HCT116 (cell line): ENCODE measurements around the gene TPT1. TPM values are rescaled to one million over a fixed set of nuclear protein-coding genes. Genes with fewer than 3 reads are reported as not detected.

Experiments
- ATAC-seq: fragments of 200-7000 bp; cut with Tn5 transposase; 2 replicates; pipeline ENCODE4 v1.9.1; 2020; ENCODE audit warnings: mild to moderate bottlenecking, moderate library complexity
- BruUV-seq: library from RNA; stranded (reverse); fragments of 400-500 nt; replicated peaks from 2 replicates; lab custom pipeline; 2021; lab: Mats Ljungman, UMichigan
- CTCF ChIA-PET: fragments of 300-600 bp; sonication (Branson Sonifier 250); formaldehyde crosslinking; loops from one replicate; lab custom pipeline; 2021; ENCODE audit warnings: antibody characterized with exemption; lab: Charles Lee
- POLR2A ChIA-PET: fragments of 300-600, 350-600 bp; sonication (Branson Sonifier 250); formaldehyde crosslinking; loops from one replicate; lab custom pipeline; 2021; ENCODE audit warnings: antibody characterized with exemption; lab: Charles Lee
- RAD21 ChIA-PET, 2 experiments: fragments of 300-600 bp; sonication (Branson Sonifier 250); formaldehyde crosslinking; loops; one replicate each; lab custom pipeline; 2023; ENCODE audit warnings: low total read pairs in 2 of 2; ENCODE audit not compliant: uncharacterized antibody in 2 of 2, unreplicated experiment in 2 of 2, low non-redundant PET in 1 of 2; lab: Charles Lee
- DNase-seq: peaks from one replicate; pipeline ENCODE4 v3.0.0-alpha.2; 2010; ENCODE audit warnings: low read depth, low spot score
- H2AFZ ChIP-seq: fragments of 200-600 bp; shearing (Covaris generic), sonication (generic); 2 replicates; pipeline ENCODE4 v1.6.1; 2017; ENCODE audit warnings: low read depth, mixed run types, mixed read lengths, antibody characterized with exemption, low read length; ENCODE audit not compliant: poor library complexity, severe bottlenecking
- H3K27ac ChIP-seq: 2 replicates; pipeline ENCODE4 v1.5.1; 2012; ENCODE audit warnings: low read depth, low read length
- H3K27me3 ChIP-seq: fragments of 200-600 bp; sonication (generic); 2 replicates; pipeline ENCODE4 v1.6.1; 2016; ENCODE audit warnings: mixed run types, low read length, mixed read lengths; ENCODE audit not compliant: insufficient read depth
- H3K36me3 ChIP-seq, 2 experiments: fragments of 200-500 bp in 1 of 2; fragments of 200-600 bp in 1 of 2; sonication (Bioruptor generic) in 1 of 2; sonication (generic) in 1 of 2; 2 replicates each; pipeline versions ENCODE4 v1.5.1 to v1.6.1; 2014 to 2016; ENCODE audit warnings: low read length in 2 of 2, inconsistent platforms in 1 of 2, mixed read lengths in 1 of 2, mixed run types in 1 of 2; ENCODE audit not compliant: insufficient read depth in 2 of 2, control insufficient read depth in 1 of 2
- H3K4me1 ChIP-seq, 2 experiments: fragments of 200-600 bp in 1 of 2; sonication (generic) in 1 of 2; 2 replicates each; pipeline versions ENCODE4 v1.5.1 to v1.6.1; 2012 to 2017; ENCODE audit warnings: low read length in 2 of 2, inconsistent platforms in 1 of 2, mild to moderate bottlenecking in 1 of 2, mixed read lengths in 1 of 2, mixed run types in 1 of 2, moderate library complexity in 1 of 2; ENCODE audit not compliant: insufficient read depth in 2 of 2, control insufficient read depth in 1 of 2
- H3K4me2 ChIP-seq: fragments of 200-600 bp; sonication (generic); 2 replicates; pipeline ENCODE4 v1.6.1; 2017; ENCODE audit warnings: mixed run types, low read length, mixed read lengths
- H3K4me3 ChIP-seq, 2 experiments: fragments of 200-600 bp in 1 of 2; sonication (generic) in 1 of 2; replicated peaks in 1 of 2; 2 replicates each; pipeline ENCODE4 v1.5.1; 2011 to 2016; ENCODE audit warnings: low read length in 2 of 2, control low read depth in 1 of 2, low read depth in 1 of 2, mild to moderate bottlenecking in 1 of 2, mixed read lengths in 1 of 2, mixed run types in 1 of 2
- H3K79me2 ChIP-seq: fragments of 200-600 bp; sonication (generic); 2 replicates; pipeline ENCODE4 v1.6.1; 2017; ENCODE audit warnings: mild to moderate bottlenecking, mixed run types, low read length, moderate library complexity, mixed read lengths; ENCODE audit not compliant: insufficient read depth
- H3K9ac ChIP-seq: fragments of 200-600 bp; sonication (generic); 2 replicates; pipeline ENCODE4 v1.6.1; 2016; ENCODE audit warnings: low read length, mixed read lengths
- H3K9me2 ChIP-seq: fragments of 200-600 bp; sonication (generic), shearing (Covaris generic); 2 replicates; pipeline ENCODE4 v1.6.1; 2017; ENCODE audit warnings: mixed run types, mild to moderate bottlenecking, moderate library complexity; ENCODE audit not compliant: insufficient read depth
- H3K9me3 ChIP-seq, 2 experiments: fragments of 200-500 bp in 1 of 2; fragments of 200-600 bp in 1 of 2; sonication (Bioruptor generic) in 1 of 2; sonication (generic) in 1 of 2; 2 replicates each; pipeline ENCODE4 v1.6.1; 2014 to 2017; ENCODE audit warnings: low read length in 2 of 2, mixed read lengths in 2 of 2, inconsistent platforms in 1 of 2, low read depth in 1 of 2, mild to moderate bottlenecking in 1 of 2, mixed run types in 1 of 2, moderate library complexity in 1 of 2; ENCODE audit not compliant: control insufficient read depth in 1 of 2, insufficient read depth in 1 of 2
- H4K20me1 ChIP-seq: fragments of 200-600 bp; sonication (generic), shearing (Covaris generic); 2 replicates; pipeline ENCODE4 v1.6.1; 2017; ENCODE audit warnings: mixed run types, mild to moderate bottlenecking, moderate library complexity; ENCODE audit not compliant: insufficient read depth
- ATF3 ChIP-seq: IDR thresholded peaks from 2 replicates; pipeline ENCODE4 v1.6.1; 2012
- CBX3 ChIP-seq: IDR thresholded peaks from 2 replicates; pipeline ENCODE4 v1.6.1; 2012; ENCODE audit warnings: low read depth
- CEBPB ChIP-seq: IDR thresholded peaks from 2 replicates; pipeline ENCODE4 v1.6.1; 2012; ENCODE audit warnings: low read depth
- CTCF ChIP-seq, 3 experiments: fragments of 200-600 bp in 1 of 3; sonication (generic) in 1 of 3; IDR thresholded peaks in 2 of 3; conservative IDR thresholded peaks in 1 of 3; 2 replicates each; pipeline ENCODE4 v1.5.1; 2012 to 2017; ENCODE audit warnings: low read depth in 2 of 3, low read length in 2 of 3, antibody characterized with exemption in 1 of 3, borderline replicate concordance in 1 of 3, control low read depth in 1 of 3, mild to moderate bottlenecking in 1 of 3, mixed read lengths in 1 of 3, mixed run types in 1 of 3, moderate library complexity in 1 of 3; ENCODE audit not compliant: insufficient read depth in 1 of 3
- EGR1 ChIP-seq: IDR thresholded peaks from 2 replicates; pipeline ENCODE4 v1.6.1; 2012; ENCODE audit warnings: low read depth
- ELF1 ChIP-seq: IDR thresholded peaks from 2 replicates; pipeline ENCODE4 v1.6.1; 2012; ENCODE audit warnings: low read depth, borderline replicate concordance
- EZH2 ChIP-seq: fragments of 200-600 bp; sonication (generic); IDR thresholded peaks from 2 replicates; pipeline ENCODE4 v1.6.1; 2017; ENCODE audit warnings: antibody characterized with exemption, mixed run types
- EZH2phosphoT487 ChIP-seq: fragments of 200-600 bp; IDR thresholded peaks from 2 replicates; pipeline ENCODE4 v1.6.1; 2018; ENCODE audit warnings: antibody characterized with exemption, borderline replicate concordance
- FOSL1 ChIP-seq: IDR thresholded peaks from 2 replicates; pipeline ENCODE4 v1.6.1; 2012; ENCODE audit warnings: low read depth
- MAX ChIP-seq: IDR thresholded peaks from 2 replicates; pipeline ENCODE4 v1.6.1; 2012
- POLR2AphosphoS5 ChIP-seq: IDR thresholded peaks from 2 replicates; pipeline ENCODE4 v1.6.1; 2011; ENCODE audit warnings: mild to moderate bottlenecking, low read depth, low read length, moderate library complexity
- REST ChIP-seq: IDR thresholded peaks from 2 replicates; pipeline ENCODE4 v1.6.1; 2012; ENCODE audit warnings: low read depth
- SIN3A ChIP-seq: IDR thresholded peaks from 2 replicates; pipeline ENCODE4 v1.6.1; 2012; ENCODE audit warnings: low read depth
- SP1 ChIP-seq: IDR thresholded peaks from 2 replicates; pipeline ENCODE4 v1.6.1; 2012; ENCODE audit warnings: low read depth
- SRF ChIP-seq: IDR thresholded peaks from 2 replicates; pipeline ENCODE4 v1.6.1; 2012; ENCODE audit warnings: low read depth
- TCF7L2 ChIP-seq: IDR thresholded peaks from 2 replicates; pipeline ENCODE4 v1.7.0; 2011; ENCODE audit warnings: borderline replicate concordance, inconsistent platforms; ENCODE audit not compliant: insufficient read depth, insufficient read length; ENCODE audit errors: extremely low read depth
- ZFX ChIP-seq: fragments of 450-650 bp; IDR thresholded peaks from 2 replicates; pipeline ENCODE4 v1.6.1; 2017
- intact Hi-C: fragments of 100-400 bp; cut with micrococcal nuclease; formaldehyde crosslinking; loops from 2 replicates; pipeline ENCODE4 v1.10.0; 2022
- total RNA-seq: library from RNA; stranded (reverse); gene quantifications from one replicate; pipeline ENCODE4 v1.2.1, GENCODE V29; 2021; ENCODE audit not compliant: unreplicated experiment

Gene TPT1
- total RNA-seq, 1 experiment from 2014 or later: 2,859 TPM

GRCh38 chr13:45295536-45295935 is 45.4 kb downstream of the TPT1 start:
- Histone ChIP-seq H3K27me3 (no peaks in the 10 kb centered on the region), H3K79me2 (no peaks in the 10 kb centered on the region), H3K9ac (no peak overlapping the region), H3K4me3 (no peak overlapping the region), H2AFZ (no peak overlapping the region), H3K9me3 (no peaks in the 10 kb centered on the region), H4K20me1 (no peaks in the 10 kb centered on the region), H3K4me1 (peaks cover 20 to 35% of the 10 kb centered on the region in 2 experiments), H3K4me2 (no peak overlapping the region), H3K27ac (no peak overlapping the region), H3K9me2 (no peaks in the 10 kb centered on the region), H3K36me3 (no peaks in the 10 kb centered on the region)
- ChIA-PET CTCF (no interaction called here), RAD21 (no interaction called here), POLR2A (no interaction called here)
- no TSS peak for BruUV-seq
- no peak for ATAC-seq
- intact Hi-C loops: no loop called here
- DNase-seq: no peak
- TF ChIP-seq EGR1 (no peak), EZH2 (no peak), MAX (no peak), CTCF (IDR thresholded peaks at IDR 0.05 in 2 of 3, conservative IDR thresholded peaks at IDR 0.05 in 1 of 3; ENCODE audit: borderline replicate concordance in 1 of 3, insufficient read depth in 1 of 3, low read depth in 2 of 3, low read length in 2 of 3) (no peak), SRF (no peak), POLR2AphosphoS5 (no peak), SP1 (no peak), ZFX (no peak), ELF1 (no peak), ATF3 (no peak), FOSL1 (no peak), REST (no peak), SIN3A (no peak), CBX3 (no peak), CEBPB (no peak), TCF7L2 (no peak), EZH2phosphoT487 (no peak)
